ENCODE measurements around the gene DET1.

Gene DET1

DNA sequence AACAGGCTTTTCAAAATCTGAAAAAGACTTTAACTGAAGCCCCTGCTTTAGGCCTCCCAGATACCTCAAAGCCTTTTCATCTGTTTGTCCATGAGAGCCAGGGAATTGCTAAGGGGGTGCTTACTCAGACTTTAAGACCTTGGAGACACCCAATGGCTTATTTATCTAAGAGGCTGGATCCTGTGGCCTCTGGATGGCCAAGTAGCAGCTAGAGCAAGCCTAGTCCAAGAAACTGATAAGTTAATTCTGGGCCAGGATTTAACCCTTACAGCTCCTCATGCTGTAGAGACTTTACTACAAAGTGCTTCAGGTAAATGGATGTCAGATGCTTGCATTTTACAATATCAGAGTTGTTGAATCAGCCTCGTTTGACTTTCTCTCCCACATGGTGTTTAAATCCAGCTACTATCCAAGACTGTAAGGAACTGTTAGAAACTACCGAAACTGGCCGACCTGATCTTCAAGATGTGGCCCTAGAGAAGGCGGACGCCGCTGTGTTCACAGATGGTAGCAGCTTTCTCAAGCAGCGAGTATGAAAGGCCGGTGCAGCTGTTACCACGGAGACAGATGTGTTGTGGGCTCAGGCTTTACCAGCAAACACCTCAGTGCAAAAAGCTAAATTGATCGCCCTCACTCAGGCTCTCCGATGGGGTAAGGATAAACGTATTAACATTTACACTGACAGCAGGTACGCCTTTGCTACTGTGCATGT, 3.3 kb downstream of the DET1 start:
- Histone ChIP-seq H3K4me1 (ENCODE audit: control insufficient read depth, insufficient read depth, low read length) (peaks cover 3% of the 10 kb centered on the region; the same call in 1 of the 2 replicates), H3K4me3 (ENCODE audit: low read depth, low read length) (no peak overlapping the region), H3K36me3 (ENCODE audit: control insufficient read depth in 2 of 2, insufficient read depth in 1 of 2, low read length in 2 of 2) (peaks cover 0 to 12% of the 10 kb centered on the region in 2 experiments; a peak in 1 of 3 replicates), H3K27ac (ENCODE audit: extremely low read depth, low read depth, low read length) (no peak overlapping the region), H3K9me3 (ENCODE audit: control insufficient read depth, insufficient read depth, low read depth, low read length) (no peaks in the 10 kb centered on the region)
- POLR2A ChIA-PET, result interaction anchor here (0.5 to 1.2 kb wide), 2 partner anchors 76 to 295 kb away, joined by 3 to 4 read pairs; partner anchors contain the start of genes MRPL46 and MRPS11
- no peak for TF ChIP-seq ZNF664 (tag by site-specific recombination; IDR thresholded peaks at IDR 0.05)
- TF ChIP-seq ZNF837 (tag by site-specific recombination; IDR thresholded peaks at IDR 0.05), result no peak
- TF ChIP-seq, protein P1, sequence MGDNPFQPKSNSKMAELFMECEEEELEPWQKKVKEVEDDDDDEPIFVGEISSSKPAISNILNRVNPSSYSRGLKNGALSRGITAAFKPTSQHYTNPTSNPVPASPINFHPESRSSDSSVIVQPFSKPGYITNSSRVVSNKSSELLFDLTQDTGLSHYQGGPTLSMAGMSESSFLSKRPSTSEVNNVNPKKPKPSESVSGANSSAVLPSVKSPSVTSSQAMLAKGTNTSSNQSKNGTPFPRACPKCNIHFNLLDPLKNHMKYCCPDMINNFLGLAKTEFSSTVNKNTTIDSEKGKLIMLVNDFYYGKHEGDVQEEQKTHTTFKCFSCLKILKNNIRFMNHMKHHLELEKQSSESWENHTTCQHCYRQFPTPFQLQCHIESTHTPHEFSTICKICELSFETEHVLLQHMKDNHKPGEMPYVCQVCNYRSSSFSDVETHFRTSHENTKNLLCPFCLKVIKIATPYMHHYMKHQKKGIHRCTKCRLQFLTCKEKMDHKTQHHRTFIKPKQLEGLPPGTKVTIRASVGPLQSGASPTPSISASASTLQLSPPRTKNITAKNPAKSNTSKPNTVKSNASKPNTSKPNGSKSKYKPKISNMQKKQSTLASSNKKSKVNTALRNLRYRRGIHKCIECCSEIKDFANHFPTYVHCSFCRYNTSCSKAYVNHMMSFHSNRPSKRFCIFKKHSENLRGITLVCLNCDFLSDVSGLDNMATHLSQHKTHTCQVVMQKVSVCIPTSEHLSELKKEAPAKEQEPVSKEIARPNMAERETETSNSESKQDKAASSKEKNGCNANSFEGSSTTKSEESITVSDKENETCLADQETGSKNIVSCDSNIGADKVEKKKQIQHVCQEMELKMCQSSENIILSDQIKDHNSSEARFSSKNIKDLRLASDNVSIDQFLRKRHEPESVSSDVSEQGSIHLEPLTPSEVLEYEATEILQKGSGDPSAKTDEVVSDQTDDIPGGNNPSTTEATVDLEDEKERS (tag by site-specific recombination; IDR thresholded peaks at IDR 0.05), result no peak
- TF ChIP-seq ZFHX2 (tag by site-specific recombination; conservative IDR thresholded peaks at IDR 0.05), result no peak
- TF ChIP-seq, protein P2, sequence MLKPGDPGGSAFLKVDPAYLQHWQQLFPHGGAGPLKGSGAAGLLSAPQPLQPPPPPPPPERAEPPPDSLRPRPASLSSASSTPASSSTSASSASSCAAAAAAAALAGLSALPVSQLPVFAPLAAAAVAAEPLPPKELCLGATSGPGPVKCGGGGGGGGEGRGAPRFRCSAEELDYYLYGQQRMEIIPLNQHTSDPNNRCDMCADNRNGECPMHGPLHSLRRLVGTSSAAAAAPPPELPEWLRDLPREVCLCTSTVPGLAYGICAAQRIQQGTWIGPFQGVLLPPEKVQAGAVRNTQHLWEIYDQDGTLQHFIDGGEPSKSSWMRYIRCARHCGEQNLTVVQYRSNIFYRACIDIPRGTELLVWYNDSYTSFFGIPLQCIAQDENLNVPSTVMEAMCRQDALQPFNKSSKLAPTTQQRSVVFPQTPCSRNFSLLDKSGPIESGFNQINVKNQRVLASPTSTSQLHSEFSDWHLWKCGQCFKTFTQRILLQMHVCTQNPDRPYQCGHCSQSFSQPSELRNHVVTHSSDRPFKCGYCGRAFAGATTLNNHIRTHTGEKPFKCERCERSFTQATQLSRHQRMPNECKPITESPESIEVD (tag by site-specific recombination; IDR thresholded peaks at IDR 0.05), result no peak
- TF ChIP-seq ZNF76 (tag by site-specific recombination; IDR thresholded peaks at IDR 0.05; ENCODE audit: borderline replicate concordance, low read depth), result no peak
- no peak for TF ChIP-seq ZBTB48 (tag by site-specific recombination; IDR thresholded peaks at IDR 0.05)
- TF ChIP-seq ZNF416 (tag by site-specific recombination; IDR thresholded peaks at IDR 0.05), result no peak
- TF ChIP-seq ZFP41 (tag by site-specific recombination; IDR thresholded peaks at IDR 0.05; ENCODE audit: borderline replicate concordance), result no peak
- TF ChIP-seq SCRT2 (tag by site-specific recombination; IDR thresholded peaks at IDR 0.05), result no peak
- no peak for TF ChIP-seq BCL11B (tag by site-specific recombination; IDR thresholded peaks at IDR 0.05; ENCODE audit: low read depth)
- TF ChIP-seq BCL11A (tag by site-specific recombination; IDR thresholded peaks at IDR 0.05; ENCODE audit: low read depth), result no peak
- TF ChIP-seq ZNF670 (tag by site-specific recombination; IDR thresholded peaks at IDR 0.05; ENCODE audit: low read depth), result no peak
- TF ChIP-seq ZNF658 (tag by site-specific recombination; IDR thresholded peaks at IDR 0.05), result no peak
- TF ChIP-seq, protein P3, sequence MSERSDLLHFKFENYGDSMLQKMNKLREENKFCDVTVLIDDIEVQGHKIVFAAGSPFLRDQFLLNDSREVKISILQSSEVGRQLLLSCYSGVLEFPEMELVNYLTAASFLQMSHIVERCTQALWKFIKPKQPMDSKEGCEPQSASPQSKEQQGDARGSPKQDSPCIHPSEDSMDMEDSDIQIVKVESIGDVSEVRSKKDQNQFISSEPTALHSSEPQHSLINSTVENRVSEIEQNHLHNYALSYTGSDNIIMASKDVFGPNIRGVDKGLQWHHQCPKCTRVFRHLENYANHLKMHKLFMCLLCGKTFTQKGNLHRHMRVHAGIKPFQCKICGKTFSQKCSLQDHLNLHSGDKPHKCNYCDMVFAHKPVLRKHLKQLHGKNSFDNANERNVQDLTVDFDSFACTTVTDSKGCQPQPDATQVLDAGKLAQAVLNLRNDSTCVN (tag by site-specific recombination; optimal IDR thresholded peaks at IDR 0.05), result no peak
- TF ChIP-seq ZNF24 (tag by site-specific recombination; IDR thresholded peaks at IDR 0.05), result no peak
- CTCF ChIA-PET, result interaction anchor here (0.6 kb wide), 2 partner anchors 365 to 663 kb away, joined by 3 read pairs; no protein-coding TSS in a partner anchor

DNA sequence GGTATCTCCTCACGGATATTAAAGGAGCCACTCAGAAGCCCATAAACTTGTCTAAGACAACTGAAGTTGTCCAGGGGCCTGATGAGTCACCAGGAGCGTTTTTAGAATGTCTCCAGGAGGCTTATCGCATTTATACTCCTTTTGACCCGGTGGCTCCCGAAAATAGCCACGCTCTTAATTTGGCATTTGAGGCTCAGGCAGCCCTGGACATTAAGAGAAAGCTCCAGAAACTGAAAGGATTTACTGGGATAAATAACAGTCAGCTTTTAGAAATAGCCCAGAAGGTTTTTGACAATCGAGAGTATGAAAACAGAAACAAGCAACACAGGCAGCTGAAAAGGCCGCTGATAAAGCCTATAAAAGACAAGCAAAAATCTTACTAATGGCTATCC, 4.1 kb downstream of the DET1 start:
- H3K4me1 ChIP-seq (ENCODE audit: control insufficient read depth, insufficient read depth, low read length), result peaks cover 3% of the 10 kb centered on the region; the same call in 1 of the 2 replicates
- no peak overlapping the region for H3K4me3 ChIP-seq (ENCODE audit: low read depth, low read length)
- peaks cover 0 to 12% of the 10 kb centered on the region in 2 experiments; a peak in 1 of 3 replicates for H3K36me3 ChIP-seq (ENCODE audit: control insufficient read depth in 2 of 2, insufficient read depth in 1 of 2, low read length in 2 of 2)
- CTCF ChIA-PET, result no interaction called here
- H3K27ac ChIP-seq (ENCODE audit: extremely low read depth, low read depth, low read length), result no peak overlapping the region
- TF ChIP-seq ZNF335 (tag by site-specific recombination; conservative IDR thresholded peaks at IDR 0.05), result peak; percentile 64
- TF ChIP-seq ZNF514 (tag by site-specific recombination; IDR thresholded peaks at IDR 0.05), result no peak
- POLR2A ChIA-PET, result no interaction called here
- no peaks in the 10 kb centered on the region for H3K9me3 ChIP-seq (ENCODE audit: control insufficient read depth, insufficient read depth, low read depth, low read length)

Measured in HEK293 (cell line).